ENCODE results near the gene NIPBL.

DNA sequence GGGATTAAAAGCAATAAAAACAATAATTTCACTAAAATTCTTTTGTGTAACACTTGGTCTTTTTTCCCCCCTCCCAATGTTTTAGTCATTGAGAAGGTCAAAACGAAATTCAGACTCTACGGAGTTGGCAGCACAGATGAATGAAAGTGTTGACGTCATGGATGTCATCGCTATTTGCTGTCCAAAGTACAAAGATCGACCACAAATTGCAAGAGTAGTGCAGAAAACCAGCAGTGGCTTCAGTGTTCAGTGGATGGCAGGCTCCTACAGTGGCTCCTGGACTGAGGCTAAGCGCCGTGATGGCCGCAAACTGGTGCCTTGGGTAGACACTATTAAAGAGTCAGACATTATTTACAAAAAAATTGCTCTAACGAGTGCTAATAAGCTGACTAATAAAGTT, 187.9 kb downstream of the NIPBL start:
- TF ChIP-seq CTCF (IDR thresholded peaks at IDR 0.05), result no peak
- no peak for TF ChIP-seq POLR2AphosphoS5 (IDR thresholded peaks at IDR 0.05)
- no peak for TF ChIP-seq POLR2A (IDR thresholded peaks at IDR 0.05)

Measured in transverse colon (tissue), 4 donors.